Measurements from ENCODE around the gene ZNF888. TPM values are rescaled to one million over a fixed set of nuclear protein-coding genes. Genes with fewer than 3 reads are reported as not detected.
"Not testable (repeated sequence)": the region's sequence is repeated elsewhere in the genome, so short reads cannot be mapped to it uniquely, and the experiment has no call there.

Gene ZNF888
- polyA plus RNA-seq, 1 experiment, result 2.2 TPM

GRCh38 chr19:52923778-52924593 lies 758 bp upstream of the ZNF888 start:
- H3K27ac ChIP-seq (ENCODE audit: low read depth, low read length), result no peak overlapping the region
- peaks cover 3% of the 10 kb centered on the region; the same call in 1 of the 2 replicates for H3K9me3 ChIP-seq (ENCODE audit: control insufficient read depth, insufficient read depth, low read length)
- no peaks in the 10 kb centered on the region for H3K27me3 ChIP-seq (ENCODE audit: control insufficient read depth, insufficient read depth, low read length)
- no peak for DNase-seq (ENCODE audit: low read depth, low spot score)
- ChIA-PET CTCF (no interaction called here), POLR2A (no interaction called here)
- TF ChIP-seq CTCF (IDR thresholded peaks at IDR 0.05; ENCODE audit: low read depth, low read length), result no peak
- peak overlapping the region; percentile 75 for H3K4me3 ChIP-seq (ENCODE audit: low read depth, low read length)

- Histone ChIP-seq H3K4me3 (ENCODE audit: low read depth, low read length) (no peak overlapping the region), H3K9me3 (ENCODE audit: control insufficient read depth, insufficient read depth, low read length) (peaks cover 3% of the 10 kb centered on the region; the same call in 1 of the 2 replicates), H3K27ac (ENCODE audit: low read depth, low read length) (no peak overlapping the region), H3K27me3 (ENCODE audit: control insufficient read depth, insufficient read depth, low read length) (no peaks in the 10 kb centered on the region)
- no peak for DNase-seq (ENCODE audit: low read depth, low spot score)
- TF ChIP-seq CTCF (IDR thresholded peaks at IDR 0.05; ENCODE audit: low read depth, low read length), result no peak
- ChIA-PET CTCF (no interaction called here), POLR2A (no interaction called here)
Measured at GRCh38 chr19:52917531-52917930, 5.7 kb downstream of the ZNF888 start.

- DNase-seq (ENCODE audit: low read depth, low spot score), result no peak
- ChIA-PET CTCF (no interaction called here), POLR2A (no interaction called here)
- Histone ChIP-seq H3K4me3 (ENCODE audit: low read depth, low read length) (no peak overlapping the region), H3K9me3 (ENCODE audit: control insufficient read depth, insufficient read depth, low read length) (peaks cover 10% of the 10 kb centered on the region), H3K27me3 (ENCODE audit: control insufficient read depth, insufficient read depth, low read length) (no peaks in the 10 kb centered on the region), H3K27ac (ENCODE audit: low read depth, low read length) (no peak overlapping the region)
- no peak for TF ChIP-seq CTCF (IDR thresholded peaks at IDR 0.05; ENCODE audit: low read depth, low read length)
Measured at GRCh38 chr19:52910648-52911047, 12.6 kb downstream of the ZNF888 start.

GRCh38 chr19:52904052-52904780 lies 19.0 kb downstream of the ZNF888 start:
- H3K4me3 ChIP-seq (ENCODE audit: low read depth, low read length); DNase-seq (ENCODE audit: low read depth, low spot score); POLR2A ChIA-PET; H3K9me3 ChIP-seq (ENCODE audit: control insufficient read depth, insufficient read depth, low read length); H3K27me3 ChIP-seq (ENCODE audit: control insufficient read depth, insufficient read depth, low read length); H3K27ac ChIP-seq (ENCODE audit: low read depth, low read length); CTCF ChIA-PET: not testable (repeated sequence)

GRCh38 chr19:52901842-52902241 lies 21.4 kb downstream of the ZNF888 start:
- DNase-seq (ENCODE audit: low read depth, low spot score), result no peak
- Histone ChIP-seq H3K4me3 (ENCODE audit: low read depth, low read length) (no peak overlapping the region), H3K27me3 (ENCODE audit: control insufficient read depth, insufficient read depth, low read length) (no peaks in the 10 kb centered on the region), H3K27ac (ENCODE audit: low read depth, low read length) (no peak overlapping the region), H3K9me3 (ENCODE audit: control insufficient read depth, insufficient read depth, low read length) (peaks cover 13% of the 10 kb centered on the region)
- POLR2A ChIA-PET, result no interaction called here
- no peak for TF ChIP-seq CTCF (IDR thresholded peaks at IDR 0.05; ENCODE audit: low read depth, low read length)
- CTCF ChIA-PET, result no interaction called here

- H3K27ac ChIP-seq (ENCODE audit: low read depth, low read length); H3K4me3 ChIP-seq (ENCODE audit: low read depth, low read length); H3K27me3 ChIP-seq (ENCODE audit: control insufficient read depth, insufficient read depth, low read length); DNase-seq (ENCODE audit: low read depth, low spot score); POLR2A ChIA-PET: not testable (repeated sequence)
- CTCF ChIA-PET, result interaction anchor here (1.2 kb wide), 1 partner anchor 10 kb away, joined by 4 read pairs; no protein-coding TSS in a partner anchor
- H3K9me3 ChIP-seq (ENCODE audit: control insufficient read depth, insufficient read depth, low read length), result peaks cover 12% of the 10 kb centered on the region
Measured at GRCh38 chr19:52898596-52898995, 24.6 kb downstream of the ZNF888 start.
